SHP77 treated with DMSO at 0.1 percent for 48 hours (cell line): Measurements from ENCODE around the gene DUSP2.

Experiments
- DNase-seq: peaks from one replicate; lab custom pipeline; 2025; lab: John Stamatoyannopoulos, UW

DUSP2 gene

GRCh38 chr2:96099861-96100798, 45.1 kb downstream of the DUSP2 start:
- no peak for DNase-seq

DNA sequence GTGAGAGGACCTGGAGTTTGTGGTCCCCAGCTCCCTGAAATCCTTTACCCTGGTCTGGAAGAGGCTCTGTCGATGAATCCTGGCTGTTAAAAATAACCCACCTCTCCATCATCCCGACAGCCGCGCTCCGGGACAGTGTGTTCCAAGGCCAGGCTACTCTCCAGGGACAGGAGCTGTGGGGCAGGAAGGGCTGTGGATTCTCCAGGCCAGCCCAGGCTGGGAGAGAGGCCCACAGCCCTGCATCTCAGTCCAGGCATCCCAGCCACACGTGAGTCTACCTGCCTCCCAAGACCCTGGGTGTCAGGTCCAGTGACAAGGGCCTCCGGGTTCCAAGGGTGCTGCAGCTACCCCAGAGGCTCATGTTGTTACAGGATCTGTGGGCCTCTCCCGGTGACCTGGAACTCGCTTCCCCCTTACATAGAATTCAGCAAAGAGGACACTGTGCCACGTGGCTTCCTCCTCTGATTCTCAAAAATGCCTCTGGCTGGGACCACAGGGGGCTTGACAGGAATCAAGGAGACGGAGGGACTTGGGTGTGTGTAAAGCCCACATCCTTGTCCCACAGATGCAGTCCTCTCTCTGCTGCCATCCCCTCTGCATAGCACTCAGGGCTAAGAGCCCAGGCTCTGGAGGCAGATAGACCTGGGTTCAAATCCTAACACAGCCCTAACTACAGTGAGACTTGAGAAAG, 46.2 kb downstream of the DUSP2 start:
- DNase-seq: no peak

- DNase-seq: no peak
These were observed 47.1 kb downstream of the DUSP2 start for GRCh38 chr2:96097951-96098823.

- DNase-seq: no peak
These were observed 47.8 kb downstream of the DUSP2 start for GRCh38 chr2:96097441-96097840.

DNA sequence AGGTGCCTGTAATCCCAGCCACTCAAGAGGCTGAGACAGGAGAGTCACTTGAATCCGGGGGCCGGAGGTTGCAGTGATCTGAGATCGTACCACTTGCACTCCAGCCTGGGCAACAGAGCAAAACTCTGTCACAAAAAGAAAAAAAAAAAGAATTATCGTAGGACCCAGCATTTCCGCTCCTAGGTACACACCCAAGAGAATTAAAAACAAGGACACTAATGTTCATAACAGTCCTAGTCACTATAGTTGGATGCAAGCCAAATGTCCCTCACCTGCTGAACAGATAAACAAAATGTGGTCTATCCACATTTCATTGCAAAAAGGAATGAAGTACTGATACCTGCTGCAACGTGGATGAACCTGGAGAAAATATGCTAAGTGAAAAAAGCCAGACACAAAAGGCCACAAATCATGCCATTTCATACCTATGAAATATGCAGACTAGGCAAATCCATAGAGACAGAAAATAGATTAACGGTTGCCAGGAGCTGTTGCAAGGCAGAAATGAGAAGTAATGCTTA, 50.1 kb downstream of the DUSP2 start:
- no peak for DNase-seq

- no peak for DNase-seq
These were observed 51.7 kb downstream of the DUSP2 start for GRCh38 chr2:96093528-96093927.
